ENCODE results near the gene ZNF691. TPM values are rescaled to one million over a fixed set of nuclear protein-coding genes. Genes with fewer than 3 reads are reported as not detected.
"Not testable (repeated sequence)": the region's sequence is repeated elsewhere in the genome, so short reads cannot be mapped to it uniquely, and the experiment has no call there.

ZNF691 gene
- total and polyA plus RNA-seq, 2 experiments from 2014 or later = 18.6 to 24.3 TPM

DNA sequence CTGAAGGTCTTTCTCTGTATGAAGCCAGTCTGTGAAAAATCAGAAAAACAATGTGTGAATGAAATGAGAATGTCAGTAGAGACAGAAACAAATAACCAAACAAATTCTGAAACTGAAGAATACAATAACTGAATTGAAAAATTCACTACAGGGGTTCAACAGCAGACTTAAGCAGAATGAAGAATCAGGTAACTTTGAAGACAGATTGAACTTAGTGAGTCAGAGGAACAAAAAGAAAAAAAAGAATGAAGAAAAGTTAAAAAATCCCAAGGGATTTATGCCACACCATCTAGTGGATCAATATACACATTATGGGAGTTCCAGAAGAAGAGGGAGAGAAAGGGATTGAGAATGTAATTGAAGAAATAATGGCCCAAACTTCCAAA, 14.6 kb downstream of the ZNF691 start:
- Histone ChIP-seq H3K36me3 (no peaks in the 10 kb centered on the region), H3K4me3 (no peak overlapping the region), H3K27ac (no peak overlapping the region), H3K4me1 (ENCODE audit: low read depth) (no peaks in the 10 kb centered on the region), H3K9me3 (ENCODE audit: low read depth) (no peaks in the 10 kb centered on the region), H3K27me3 (no peaks in the 10 kb centered on the region)
- DNase-seq (ENCODE audit: low read depth in 1 of 2, low spot score in 1 of 2) = no peak
- TF ChIP-seq, protein P1, sequence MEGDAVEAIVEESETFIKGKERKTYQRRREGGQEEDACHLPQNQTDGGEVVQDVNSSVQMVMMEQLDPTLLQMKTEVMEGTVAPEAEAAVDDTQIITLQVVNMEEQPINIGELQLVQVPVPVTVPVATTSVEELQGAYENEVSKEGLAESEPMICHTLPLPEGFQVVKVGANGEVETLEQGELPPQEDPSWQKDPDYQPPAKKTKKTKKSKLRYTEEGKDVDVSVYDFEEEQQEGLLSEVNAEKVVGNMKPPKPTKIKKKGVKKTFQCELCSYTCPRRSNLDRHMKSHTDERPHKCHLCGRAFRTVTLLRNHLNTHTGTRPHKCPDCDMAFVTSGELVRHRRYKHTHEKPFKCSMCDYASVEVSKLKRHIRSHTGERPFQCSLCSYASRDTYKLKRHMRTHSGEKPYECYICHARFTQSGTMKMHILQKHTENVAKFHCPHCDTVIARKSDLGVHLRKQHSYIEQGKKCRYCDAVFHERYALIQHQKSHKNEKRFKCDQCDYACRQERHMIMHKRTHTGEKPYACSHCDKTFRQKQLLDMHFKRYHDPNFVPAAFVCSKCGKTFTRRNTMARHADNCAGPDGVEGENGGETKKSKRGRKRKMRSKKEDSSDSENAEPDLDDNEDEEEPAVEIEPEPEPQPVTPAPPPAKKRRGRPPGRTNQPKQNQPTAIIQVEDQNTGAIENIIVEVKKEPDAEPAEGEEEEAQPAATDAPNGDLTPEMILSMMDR (IDR thresholded peaks at IDR 0.05; ENCODE audit: low read depth, low read length) = no peak

DNA sequence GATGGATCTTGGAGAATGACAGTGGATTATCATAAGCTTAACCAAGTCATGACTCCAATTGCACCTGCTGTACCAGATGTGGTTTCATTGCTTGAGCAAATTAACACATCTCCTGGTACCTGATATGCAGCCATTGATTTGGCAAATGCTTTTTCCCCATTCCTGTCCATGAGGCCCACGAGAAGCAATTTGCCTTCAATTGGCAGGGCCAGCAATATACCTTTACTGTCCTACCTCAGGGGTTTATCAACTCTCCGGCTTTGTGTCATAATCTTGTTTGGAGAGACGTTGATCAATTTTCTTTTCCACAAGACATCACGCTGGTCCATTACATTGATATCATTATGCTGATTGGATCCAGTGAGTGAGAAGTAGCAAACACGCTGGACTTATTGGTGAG, 20.1 kb downstream of the ZNF691 start:
- H3K9me3 ChIP-seq (ENCODE audit: low read depth) = no peaks in the 10 kb centered on the region
- no peaks in the 10 kb centered on the region for H3K36me3 ChIP-seq
- no peak overlapping the region for H3K4me3 ChIP-seq
- H3K4me1 ChIP-seq (ENCODE audit: low read depth) = no peaks in the 10 kb centered on the region
- no peaks in the 10 kb centered on the region for H3K27me3 ChIP-seq
- H3K27ac ChIP-seq = no peak overlapping the region
- DNase-seq (ENCODE audit: low read depth in 1 of 2, low spot score in 1 of 2) = no peak
- TF ChIP-seq, protein P1 (IDR thresholded peaks at IDR 0.05; ENCODE audit: low read depth, low read length) = no peak

DNA sequence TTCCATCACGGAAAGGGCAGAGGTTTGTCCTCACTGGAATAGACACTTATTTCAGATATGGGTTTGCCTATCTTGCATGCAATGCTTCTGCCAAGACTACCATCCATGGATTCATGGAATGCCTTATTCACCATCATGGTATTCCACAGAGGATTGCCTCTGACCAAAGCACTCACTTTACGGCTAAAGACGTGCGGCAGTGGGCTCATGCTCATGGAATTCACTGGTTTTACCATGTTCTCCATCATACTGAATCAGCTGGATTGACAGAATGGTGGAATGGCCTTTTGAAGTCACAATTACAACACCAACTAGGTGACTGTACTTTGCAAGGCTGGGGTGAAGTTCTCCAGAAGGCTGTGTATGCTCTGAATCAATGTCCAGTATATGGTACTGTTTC, 22.1 kb downstream of the ZNF691 start:
- H3K9me3 ChIP-seq (ENCODE audit: low read depth); H3K27ac ChIP-seq; H3K27me3 ChIP-seq; H3K36me3 ChIP-seq; H3K4me1 ChIP-seq (ENCODE audit: low read depth); DNase-seq (ENCODE audit: low read depth in 1 of 2, low spot score in 1 of 2); H3K4me3 ChIP-seq: not testable (repeated sequence)

DNA sequence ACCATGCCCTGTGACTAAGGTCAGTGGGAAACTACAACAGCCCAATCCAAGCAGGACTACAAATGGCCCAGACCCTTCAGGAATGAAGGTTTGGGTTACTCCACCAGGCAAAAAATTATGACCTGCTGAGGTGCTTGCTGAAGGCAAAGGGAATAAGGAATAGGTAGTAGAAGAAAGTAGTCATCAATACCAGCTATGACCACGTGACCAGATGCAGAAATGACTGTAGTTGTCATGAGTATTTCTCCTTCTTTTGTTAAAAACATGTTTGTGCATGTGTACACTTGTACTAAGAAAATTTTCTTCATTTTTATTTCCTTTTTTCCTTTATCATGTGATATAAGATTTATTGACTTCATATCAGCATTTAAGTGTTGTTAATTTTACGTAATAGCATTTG, 22.8 kb downstream of the ZNF691 start:
- not testable (repeated sequence) for DNase-seq (ENCODE audit: low read depth in 1 of 2, low spot score in 1 of 2); H3K4me1 ChIP-seq (ENCODE audit: low read depth); H3K36me3 ChIP-seq; H3K4me3 ChIP-seq; H3K27me3 ChIP-seq; H3K27ac ChIP-seq; H3K9me3 ChIP-seq (ENCODE audit: low read depth)

DNA sequence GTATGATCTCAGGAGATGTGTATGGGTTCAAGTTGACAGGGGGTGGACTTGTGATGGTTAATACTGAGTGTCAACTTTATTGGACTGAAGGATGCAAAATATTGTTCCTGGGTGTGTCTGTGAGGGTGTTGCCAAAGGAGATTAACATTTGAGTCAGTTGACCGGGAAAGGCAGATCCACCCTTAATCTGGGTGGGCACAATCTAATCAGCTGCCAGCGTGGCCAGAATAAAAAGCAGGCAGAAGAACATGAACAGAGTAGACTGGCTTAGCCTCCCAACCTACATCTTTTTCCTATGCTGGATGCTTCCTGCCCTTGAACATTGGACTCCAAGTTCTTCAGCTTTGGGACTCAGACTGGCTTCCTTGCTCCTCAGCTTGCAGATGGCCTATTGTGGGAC, 23.3 kb downstream of the ZNF691 start:
- H3K27ac ChIP-seq; DNase-seq (ENCODE audit: low read depth in 1 of 2, low spot score in 1 of 2): not testable (repeated sequence)

DNA sequence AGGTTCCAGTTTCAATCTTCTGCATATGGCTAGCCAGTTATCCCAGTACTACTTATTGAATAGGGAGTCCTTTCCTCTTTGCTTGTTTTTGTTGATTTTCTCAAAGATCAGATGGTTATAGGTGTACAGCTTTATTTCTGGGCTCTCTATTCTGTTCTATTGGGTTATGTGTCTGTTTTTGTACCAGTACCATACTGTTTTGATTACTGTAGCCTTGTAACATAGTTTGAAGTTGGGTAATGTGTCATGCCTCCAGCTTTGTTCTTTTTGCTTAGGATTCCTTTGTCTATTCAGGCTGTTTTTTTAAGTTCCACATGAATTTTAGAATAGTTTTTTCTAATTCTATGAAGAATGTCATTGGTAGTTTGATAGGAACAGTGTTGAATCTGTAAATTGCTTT, 26.7 kb downstream of the ZNF691 start:
- not testable (repeated sequence) for H3K9me3 ChIP-seq (ENCODE audit: low read depth); H3K27me3 ChIP-seq; H3K4me1 ChIP-seq (ENCODE audit: low read depth); DNase-seq (ENCODE audit: low read depth in 1 of 2, low spot score in 1 of 2); H3K4me3 ChIP-seq; H3K36me3 ChIP-seq; H3K27ac ChIP-seq

More for the DNA sequence above, 23.3 kb downstream of the ZNF691 start:
- H3K4me3 ChIP-seq; H3K36me3 ChIP-seq; H3K4me1 ChIP-seq (ENCODE audit: low read depth); H3K27me3 ChIP-seq; H3K9me3 ChIP-seq (ENCODE audit: low read depth): not testable (repeated sequence)

DNA sequence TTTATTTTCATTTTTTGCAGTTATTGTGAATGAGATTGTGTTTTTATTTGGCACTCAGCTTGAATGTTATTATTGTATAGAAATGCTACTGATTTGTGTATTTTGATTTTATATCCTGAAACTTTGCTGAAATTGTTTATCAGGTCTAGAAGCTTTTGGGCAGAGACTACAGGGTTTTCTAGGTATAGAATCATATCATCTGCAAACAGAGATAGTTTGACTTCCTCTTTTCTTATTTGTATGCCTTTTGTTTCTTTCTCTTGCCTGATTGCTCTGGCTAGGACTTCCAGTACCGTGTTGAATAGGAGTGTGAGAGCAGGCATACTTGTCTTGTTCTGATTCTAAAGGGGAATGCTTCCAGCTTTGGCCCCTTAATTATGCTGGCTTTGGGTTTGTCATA, 27.3 kb downstream of the ZNF691 start:
- TF ChIP-seq, protein P1 (IDR thresholded peaks at IDR 0.05; ENCODE audit: low read depth, low read length) = no peak
- H3K4me1 ChIP-seq (ENCODE audit: low read depth) = peaks cover 8% of the 10 kb centered on the region
- no peak overlapping the region for H3K27ac ChIP-seq
- H3K9me3 ChIP-seq (ENCODE audit: low read depth) = no peaks in the 10 kb centered on the region
- H3K4me3 ChIP-seq = no peak overlapping the region
- no peak for DNase-seq (ENCODE audit: low read depth in 1 of 2, low spot score in 1 of 2)
- H3K36me3 ChIP-seq = no peaks in the 10 kb centered on the region
- no peaks in the 10 kb centered on the region for H3K27me3 ChIP-seq

DNA sequence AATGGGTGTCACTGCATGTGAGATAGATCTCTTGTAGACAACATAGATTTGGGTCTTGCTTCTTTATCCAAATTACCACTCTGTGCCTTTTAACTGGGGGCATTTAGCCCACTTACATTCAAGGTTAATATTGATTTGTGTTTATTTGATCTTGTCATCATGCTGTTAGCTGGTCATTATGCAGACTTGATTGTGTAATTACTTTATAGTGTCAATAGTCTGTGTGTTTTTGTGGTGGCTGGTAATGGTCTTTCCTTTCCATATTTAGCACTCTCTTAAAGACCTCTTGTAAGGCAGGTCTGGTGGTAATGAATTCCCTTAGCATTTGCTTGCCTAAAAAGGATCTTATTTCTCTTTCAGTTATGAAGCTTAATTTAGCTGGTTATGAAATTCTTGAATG, 29.6 kb downstream of the ZNF691 start:
- no peak overlapping the region for H3K27ac ChIP-seq
- no peaks in the 10 kb centered on the region for H3K36me3 ChIP-seq
- TF ChIP-seq, protein P1 (IDR thresholded peaks at IDR 0.05; ENCODE audit: low read depth, low read length) = no peak
- no peak for DNase-seq (ENCODE audit: low read depth in 1 of 2, low spot score in 1 of 2)
- H3K4me1 ChIP-seq (ENCODE audit: low read depth) = peaks cover 8% of the 10 kb centered on the region
- H3K9me3 ChIP-seq (ENCODE audit: low read depth) = no peaks in the 10 kb centered on the region
- no peaks in the 10 kb centered on the region for H3K27me3 ChIP-seq
- no peak overlapping the region for H3K4me3 ChIP-seq

Measured in cardiac muscle cell (in vitro differentiated cells and primary cell).